ENCODE data around the gene SHH.

GRCh38 chr7:155751409-155751808 is 60.9 kb downstream of the SHH start:
- no peak for TF ChIP-seq CTCF (conservative IDR thresholded peaks at IDR 0.05; ENCODE audit: low read depth, low read length)
- TF ChIP-seq EZH2 (IDR thresholded peaks at IDR 0.05; ENCODE audit: borderline replicate concordance, low read depth, low read length, poor library complexity, severe bottlenecking), result no peak
